ENCODE measurements around the gene KRTAP5-10.
"Not testable (repeated sequence)": the region's sequence is repeated elsewhere in the genome, so short reads cannot be mapped to it uniquely, and the experiment has no call there.

Gene KRTAP5-10, protein sequence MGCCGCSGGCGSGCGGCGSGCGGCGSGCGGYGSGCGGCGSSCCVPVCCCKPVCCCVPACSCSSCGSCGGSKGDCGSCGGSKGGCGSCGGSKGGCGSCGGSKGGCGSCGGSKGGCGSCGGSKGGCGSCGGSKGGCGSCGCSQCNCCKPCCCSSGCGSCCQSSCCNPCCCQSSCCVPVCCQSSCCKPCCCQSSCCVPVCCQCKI

DNA sequence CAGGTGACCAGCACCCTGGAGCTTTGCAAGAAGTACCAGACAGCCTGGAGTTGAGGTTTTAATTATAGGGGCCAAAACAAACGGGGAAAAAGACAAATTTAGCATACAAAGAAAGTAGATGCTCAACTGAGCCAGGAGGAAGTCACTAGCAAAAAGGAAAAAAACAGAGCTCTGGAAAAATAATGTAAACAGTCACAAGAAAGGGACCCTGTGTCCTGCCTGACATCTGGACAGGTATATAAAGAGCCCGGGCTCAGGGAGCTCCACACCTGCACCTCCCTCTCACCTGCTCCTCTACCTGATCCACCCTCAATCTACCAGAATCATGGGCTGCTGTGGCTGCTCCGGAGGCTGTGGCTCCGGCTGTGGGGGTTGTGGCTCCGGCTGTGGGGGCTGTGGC is at the start of gene KRTAP5-10:
Gene KRTAP5-10, plus strand, starts transcription at position 301 of the 400 bp plus-strand sequence. Its CDS starts 25 bp downstream, at position 326.
- no peak for DNase-seq (ENCODE audit: low spot score)

DNA sequence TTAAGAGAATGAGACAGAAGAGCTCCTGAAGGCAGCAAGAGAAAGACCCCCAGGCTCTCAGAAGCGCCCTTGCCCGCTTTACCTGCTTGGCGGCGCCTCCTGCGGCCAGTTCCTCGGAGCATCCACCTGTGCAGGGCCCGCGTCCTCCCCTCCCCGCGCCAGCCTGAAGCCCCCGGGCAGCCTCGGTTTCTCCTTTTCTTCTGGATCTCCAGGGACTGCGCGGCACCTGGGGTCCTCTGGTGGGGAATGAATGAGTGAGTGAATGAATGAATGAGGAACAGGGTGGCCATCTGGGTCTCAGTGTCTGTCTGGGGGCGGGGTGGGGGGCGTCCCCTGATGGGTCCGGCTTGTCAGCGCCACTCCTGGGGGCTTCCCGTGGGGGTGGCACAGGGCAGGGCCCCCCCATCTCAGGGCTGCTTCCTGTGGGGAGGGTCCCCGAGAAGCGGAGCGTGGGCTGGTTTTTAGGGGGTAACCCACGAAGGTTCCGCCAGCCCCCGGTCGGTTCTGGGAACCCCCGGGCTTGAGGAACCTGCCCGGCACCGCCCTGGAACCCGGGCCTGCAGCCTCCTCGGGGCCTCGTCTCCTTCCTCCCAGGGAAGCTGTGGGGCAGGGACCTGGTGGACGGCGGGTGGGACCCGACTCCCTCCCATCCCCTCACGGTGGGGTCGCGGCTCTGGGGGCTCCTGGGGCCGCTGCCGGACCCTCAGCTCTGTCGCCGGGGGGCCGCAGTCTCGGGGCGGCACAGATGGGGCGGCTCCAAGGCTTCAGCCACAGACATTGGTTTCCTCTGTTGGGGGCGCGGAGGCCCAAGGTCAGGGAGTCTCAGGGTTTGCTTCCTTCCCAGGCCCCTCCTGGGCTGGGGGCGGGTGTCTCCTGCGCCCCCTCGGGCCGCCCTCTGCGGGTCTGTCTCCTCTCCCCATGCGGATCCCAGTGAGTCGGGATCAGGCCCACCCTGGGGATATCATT is 46.6 kb upstream of the KRTAP5-10 start:
- no peak for DNase-seq (ENCODE audit: low spot score)

DNA sequence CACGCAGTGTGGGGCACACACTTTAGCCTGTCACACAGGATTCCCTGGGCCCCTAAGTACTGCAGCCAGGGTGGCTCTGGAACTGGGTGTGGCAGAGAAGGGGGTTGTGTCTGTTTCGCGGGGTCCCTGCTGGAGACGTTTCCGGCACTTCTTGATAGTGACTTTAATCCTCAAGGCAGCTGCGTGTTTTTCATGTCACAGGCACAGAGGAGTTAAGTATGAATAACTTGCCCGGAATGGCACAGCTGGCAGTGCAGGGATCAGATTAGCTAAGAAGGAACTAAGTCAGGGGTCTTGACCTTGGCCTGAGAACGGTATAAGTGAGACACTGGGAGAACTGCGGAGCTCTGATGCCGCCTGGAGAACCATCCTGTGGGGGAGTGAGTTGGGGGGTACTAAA is 45.8 kb upstream of the KRTAP5-10 start:
- DNase-seq (ENCODE audit: low spot score), result no peak

DNA sequence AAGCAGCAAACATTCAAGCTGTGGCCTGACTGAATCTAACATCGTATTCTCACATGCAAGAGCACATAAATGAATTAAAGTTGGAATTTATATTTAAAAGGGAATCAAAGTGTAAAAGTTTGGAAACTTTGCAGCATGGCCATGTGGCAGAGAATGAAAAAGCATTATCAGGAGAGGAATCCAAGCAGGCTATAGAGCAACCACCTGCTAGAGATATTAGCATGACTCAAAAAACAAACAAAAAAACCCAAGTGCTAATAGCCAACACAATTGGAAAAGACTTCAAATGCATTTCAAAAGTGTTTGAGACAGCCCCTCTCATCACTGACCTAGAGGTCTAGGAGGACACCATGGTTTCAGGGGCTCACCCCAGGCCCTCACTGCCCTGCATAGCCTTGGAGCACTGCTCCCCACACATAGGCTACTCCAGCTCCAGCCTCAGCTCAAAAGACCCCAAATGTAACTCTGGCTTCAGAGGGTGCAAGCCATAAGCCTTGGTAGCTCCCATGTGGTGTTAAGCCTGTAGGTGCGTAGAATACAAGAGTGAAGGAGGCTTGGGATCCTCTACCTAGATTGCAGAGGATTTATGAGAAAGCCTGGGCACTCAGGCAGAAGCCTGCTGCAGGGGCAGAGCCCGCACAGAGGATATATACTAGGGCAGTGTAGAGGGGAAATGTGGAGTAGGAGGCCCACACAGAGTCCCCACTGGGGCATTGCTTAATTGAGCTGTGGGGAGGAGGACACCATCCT is 40.0 kb upstream of the KRTAP5-10 start:
- no peak for DNase-seq (ENCODE audit: low spot score)

DNA sequence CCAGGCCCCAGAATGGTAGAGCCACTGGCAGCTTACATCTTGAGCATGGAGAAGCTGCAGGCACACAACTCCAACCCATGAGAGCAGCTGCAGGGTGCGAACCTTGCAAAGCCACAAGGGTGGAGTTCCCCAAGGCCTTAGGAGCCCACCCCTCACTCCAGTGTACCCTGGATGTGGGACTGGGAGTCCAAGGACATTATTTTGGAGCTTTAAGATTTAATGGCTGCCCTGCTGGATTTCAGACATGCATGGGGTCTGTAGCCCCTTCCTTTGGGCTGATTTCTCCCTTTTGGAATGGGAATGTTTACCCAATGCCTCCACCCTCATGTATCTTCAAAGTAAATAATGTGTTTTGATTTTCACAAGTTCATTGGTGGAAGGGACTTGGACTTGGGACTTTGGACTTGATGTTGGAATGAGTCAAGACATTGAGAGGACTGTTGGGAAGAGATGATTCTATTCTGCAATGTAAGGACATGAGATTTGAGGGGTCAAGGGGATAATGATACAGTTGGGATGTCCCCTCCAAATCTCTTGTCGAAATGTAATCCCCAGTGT is 39.3 kb upstream of the KRTAP5-10 start:
- no peak for DNase-seq (ENCODE audit: low spot score)

DNA sequence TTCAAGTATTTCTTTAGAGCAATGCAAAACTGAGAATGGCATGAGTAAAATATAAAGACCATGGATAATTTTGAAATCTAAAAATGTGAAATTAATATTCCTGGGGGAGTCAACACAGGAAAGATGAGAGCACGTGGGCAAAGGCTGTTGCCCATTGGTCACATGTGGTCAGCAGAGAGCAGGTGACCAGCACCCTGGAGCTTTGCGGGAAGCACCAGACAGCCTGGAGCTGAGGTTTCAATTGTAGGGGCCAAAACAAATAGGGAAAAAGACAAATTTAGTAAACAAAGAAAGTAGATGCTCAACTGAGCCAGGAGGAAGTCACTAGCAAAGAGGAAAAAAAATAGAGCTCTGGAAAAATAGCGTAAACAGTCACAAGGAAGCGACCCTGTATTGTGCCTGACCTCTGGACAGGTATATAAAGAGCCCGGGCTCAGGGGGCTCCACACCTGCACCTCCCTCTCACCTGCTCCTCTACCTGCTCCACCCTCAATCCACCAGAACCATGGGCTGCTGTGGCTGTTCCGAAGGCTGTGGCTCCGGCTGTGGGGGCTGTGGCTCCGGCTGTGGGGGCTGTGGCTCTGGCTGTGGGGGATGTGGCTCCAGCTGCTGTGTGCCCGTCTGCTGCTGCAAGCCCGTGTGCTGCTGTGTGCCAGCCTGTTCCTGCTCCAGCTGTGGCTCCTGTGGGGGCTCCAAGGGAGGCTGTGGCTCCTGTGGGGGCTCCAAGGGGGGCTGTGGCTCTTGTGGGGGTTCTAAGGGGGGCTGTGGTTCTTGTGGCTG is 38.4 kb upstream of the KRTAP5-10 start, which contains the start of gene KRTAP5-7:
Gene KRTAP5-7, plus strand, starts transcription at position 472 of the 780 bp plus-strand sequence. Its CDS starts 34 bp downstream, at position 506.
- not testable (repeated sequence) for DNase-seq (ENCODE audit: low spot score)

DNA sequence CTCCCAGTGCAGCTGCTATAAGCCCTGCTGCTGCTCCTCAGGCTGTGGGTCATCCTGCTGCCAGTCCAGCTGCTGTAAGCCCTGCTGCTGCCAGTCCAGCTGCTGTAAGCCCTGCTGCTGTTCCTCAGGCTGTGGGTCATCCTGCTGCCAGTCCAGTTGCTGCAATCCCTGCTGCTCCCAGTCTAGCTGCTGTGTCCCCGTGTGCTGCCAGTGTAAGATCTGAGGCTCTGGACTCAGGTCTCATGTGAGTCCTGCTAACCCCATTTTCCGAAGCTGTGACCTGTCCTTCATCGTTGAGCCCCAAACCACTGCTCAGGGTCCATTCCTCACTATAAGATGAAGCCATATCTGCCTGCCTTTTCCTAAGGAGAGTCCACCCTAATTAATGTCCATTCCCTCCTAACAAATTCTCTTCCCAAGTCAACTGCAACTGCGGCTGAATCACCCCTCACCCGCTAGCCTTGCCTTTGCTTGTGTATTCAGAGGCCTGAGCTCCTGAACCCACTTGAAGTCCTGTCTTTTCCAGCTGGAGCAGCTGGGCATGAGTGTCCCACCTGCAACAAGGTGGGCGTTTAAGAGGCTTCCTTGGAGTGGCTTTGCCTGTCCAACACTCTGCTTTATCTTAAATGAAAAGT is 37.7 kb upstream of the KRTAP5-10 start:
- no peak for DNase-seq (ENCODE audit: low spot score)

DNA sequence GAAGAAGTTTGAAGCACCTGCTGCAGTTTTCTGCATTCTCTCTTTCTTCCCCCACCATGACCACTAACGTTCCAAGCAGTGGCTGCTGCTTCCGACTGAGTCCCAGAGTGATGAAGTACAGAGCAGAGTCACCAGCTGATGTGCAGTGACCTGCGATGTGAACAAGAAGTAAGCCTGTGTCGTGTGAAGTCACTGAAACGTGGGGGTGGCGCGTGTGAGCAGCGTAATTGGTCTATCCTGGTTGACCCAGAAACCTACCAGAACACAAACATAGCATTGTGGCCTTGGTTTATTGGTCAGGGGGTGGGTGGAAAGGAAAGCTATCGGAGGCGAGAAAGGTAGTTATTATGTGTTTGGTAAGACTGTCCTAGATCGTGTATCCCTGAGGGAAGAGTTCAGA is 34.8 kb upstream of the KRTAP5-10 start:
- DNase-seq (ENCODE audit: low spot score), result no peak

DNA sequence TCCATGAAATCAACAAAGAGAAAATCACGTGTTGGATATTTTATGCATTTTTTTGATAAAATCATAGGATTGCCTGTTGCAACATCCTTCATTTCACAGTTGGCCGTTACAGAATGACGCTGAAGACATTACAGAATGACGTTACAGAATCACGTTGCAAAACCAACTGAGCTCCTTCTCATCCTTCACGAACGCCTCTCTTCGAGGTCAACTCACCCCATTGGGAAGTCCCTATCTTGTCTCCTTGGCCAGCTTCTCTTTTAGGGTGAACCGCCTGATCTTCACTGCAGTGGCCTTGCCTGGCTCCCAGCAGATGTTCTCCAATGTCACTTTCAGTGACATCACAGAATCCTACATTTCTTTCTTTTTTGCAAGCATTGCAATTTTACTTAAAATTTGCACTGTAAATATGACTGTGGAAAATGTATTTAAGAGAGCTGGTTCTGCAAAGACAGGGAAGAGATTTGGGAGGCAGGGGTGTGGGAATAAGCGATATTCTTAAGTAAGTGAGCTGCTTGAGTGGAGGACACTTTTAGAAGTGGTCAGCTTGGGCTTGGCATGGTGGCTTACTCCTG is 33.2 kb upstream of the KRTAP5-10 start:
- no peak for DNase-seq (ENCODE audit: low spot score)

DNA sequence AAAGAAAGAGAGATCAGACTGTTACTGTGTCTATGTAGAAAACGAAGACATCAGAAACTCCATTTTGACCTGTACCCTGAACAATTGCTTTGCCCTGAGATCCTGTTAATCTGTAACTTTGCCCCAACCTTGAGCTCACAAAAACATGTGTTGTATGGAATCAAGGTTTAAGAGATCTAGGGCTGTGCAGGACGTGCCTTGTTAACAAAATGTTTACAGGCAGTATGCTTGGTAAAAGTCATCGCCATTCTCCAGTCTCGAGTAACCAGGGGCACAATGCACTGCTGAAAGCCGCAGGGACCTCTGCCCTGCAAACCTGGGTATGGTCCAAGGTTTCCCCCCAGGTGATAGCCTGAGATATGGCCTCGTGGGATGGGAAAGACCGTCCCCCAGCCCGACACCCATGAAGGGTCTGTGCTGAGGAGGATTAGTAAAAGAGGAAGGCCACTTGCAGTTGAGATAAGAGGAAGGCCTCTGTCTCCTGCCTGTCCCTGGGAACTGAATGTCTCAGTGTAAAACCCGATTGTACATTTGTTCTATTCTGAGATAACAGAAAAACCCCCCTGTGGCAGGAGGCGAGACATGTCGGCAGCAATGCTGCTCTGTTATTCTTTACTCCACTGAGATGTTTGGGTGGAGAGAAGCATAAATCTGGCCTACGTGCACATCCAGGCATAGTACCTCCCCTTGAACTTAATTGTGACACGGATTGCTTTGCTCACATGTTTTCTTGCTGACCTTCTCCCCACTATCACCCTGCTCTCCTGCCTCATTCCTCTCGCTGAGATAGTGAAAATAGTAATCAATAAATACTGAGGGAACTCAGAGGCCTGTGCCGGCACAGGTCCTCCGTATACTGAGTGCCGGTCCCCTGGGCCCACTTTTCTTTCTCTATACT is 30.4 kb upstream of the KRTAP5-10 start:
- not testable (repeated sequence) for DNase-seq (ENCODE audit: low spot score)

DNA sequence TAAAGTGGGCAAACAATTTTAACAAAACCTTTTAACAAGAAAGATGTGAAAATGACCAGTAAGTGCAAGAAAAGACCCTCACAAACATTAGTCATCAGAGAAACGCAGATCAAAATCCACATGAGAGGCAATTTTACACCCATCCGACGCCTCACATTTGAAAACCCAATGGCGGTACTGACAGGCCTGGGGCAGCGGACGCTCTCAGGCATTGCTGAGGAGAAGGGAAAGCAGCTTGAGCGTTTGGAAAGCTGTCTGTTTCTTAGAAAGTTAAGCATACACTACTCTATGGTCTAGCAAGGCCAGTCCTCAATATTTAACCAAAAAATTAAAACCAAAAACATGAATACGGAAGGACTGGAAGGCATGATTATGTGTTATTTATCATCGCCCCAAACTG is 29.5 kb upstream of the KRTAP5-10 start:
- DNase-seq (ENCODE audit: low spot score), result no peak

DNA sequence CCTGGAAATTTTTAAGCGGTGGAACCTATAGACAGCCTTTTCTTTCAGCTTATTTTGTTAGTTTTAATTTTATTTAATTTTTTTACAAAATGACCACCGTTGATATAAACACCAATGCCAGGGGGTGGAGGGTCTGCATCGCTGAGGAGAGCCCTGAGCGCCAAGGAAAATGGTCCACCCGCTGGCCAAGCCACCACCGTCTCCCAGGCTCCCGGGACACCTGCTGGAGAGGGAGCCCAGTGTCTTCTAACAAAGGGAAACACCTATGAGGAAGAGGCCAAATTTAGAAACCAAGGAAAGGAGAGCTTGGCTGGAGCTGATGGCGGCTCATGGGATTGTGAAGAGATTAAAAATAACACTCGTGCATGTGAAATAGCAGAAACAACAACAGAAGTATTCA is 27.8 kb upstream of the KRTAP5-10 start:
- DNase-seq (ENCODE audit: low spot score), result no peak

DNA sequence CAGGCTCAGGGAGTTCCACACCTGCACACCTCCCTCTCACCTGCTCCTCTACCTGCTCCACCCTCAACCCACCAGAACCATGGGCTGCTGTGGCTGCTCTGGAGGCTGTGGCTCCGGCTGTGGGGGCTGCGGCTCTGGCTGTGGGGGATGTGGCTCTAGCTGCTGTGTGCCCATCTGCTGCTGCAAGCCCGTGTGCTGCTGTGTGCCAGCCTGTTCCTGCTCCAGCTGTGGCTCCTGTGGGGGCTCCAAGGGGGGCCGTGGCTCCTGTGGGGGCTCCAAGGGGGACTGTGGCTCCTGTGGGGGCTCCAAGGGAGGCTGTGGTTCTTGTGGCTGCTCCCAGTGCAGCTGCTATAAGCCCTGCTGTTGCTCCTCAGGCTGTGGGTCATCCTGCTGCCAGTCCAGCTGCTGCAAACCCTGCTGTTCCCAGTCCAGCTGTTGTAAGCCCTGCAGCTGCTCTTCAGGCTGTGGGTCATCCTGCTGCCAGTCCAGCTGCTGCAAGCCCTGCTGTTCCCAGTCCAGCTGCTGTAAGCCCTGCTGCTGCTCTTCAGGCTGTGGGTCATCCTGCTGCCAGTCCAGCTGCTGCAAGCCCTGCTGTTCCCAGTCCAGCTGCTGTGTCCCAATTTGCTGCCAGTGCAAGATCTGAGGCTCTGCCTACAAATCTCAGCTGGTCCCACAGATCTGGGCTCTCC is 27.2 kb upstream of the KRTAP5-10 start, which contains the start of gene KRTAP5-8:
Gene KRTAP5-8, plus strand, starts transcription at position 49 of the 689 bp plus-strand sequence. Its CDS starts 31 bp downstream, at position 80.
- DNase-seq (ENCODE audit: low spot score), result not testable (repeated sequence)

DNA sequence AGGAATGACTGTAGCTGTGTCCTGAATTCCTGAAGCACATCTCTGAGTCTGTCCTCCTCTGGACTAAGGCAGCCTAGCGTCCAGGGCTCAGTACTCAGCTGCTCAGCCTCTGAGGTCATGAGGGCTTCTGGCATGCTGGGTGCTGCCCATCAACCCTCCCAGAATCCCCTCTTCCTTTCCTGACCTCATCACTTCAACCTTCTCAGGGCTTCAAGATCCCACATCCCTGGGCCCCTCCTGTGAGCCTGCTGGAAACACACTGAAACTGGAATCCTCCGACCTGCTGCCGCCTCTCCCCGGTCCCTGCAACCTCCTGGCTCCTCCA is 26.7 kb upstream of the KRTAP5-10 start:
- no peak for DNase-seq (ENCODE audit: low spot score)

DNA sequence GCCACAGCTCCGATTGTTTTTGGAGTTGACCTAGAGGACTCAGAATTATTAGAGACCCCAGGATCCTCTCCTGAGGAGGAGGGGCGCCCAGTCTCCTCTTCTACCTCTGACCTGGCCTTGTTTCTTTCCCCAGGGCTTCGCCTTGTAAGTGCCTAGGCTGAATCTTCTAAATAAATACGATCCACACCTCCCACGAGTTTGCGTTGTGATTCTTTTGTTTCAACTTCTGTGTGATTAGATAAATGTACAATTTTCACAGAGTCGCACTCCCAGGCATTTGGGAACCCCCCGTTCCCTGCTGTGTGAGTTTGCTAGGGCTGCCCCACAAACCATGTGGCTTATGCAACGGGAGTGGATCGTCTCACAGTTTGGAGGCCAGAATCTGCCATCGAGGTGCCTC is 26.3 kb upstream of the KRTAP5-10 start:
- DNase-seq (ENCODE audit: low spot score), result no peak

DNA sequence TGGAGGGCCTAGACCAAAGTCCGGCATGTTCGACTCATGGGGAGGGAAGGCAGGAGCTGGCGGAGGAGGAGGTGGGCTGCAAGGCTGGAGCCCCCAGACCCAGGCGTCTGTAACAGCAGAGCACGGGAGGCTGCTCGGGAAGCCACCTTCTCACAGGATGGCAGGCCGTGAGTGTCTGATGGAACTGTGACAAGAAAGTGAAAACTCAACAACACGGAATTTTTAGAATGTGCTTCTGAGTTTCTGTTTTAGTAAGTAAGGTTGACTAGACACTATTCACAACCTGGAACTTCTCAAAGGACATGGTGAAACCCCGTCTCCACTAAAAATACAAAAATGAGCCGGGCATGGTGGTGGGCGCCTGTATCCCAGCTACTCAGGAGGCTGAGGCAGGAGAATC is 25.4 kb upstream of the KRTAP5-10 start:
- not testable (repeated sequence) for DNase-seq (ENCODE audit: low spot score)

DNA sequence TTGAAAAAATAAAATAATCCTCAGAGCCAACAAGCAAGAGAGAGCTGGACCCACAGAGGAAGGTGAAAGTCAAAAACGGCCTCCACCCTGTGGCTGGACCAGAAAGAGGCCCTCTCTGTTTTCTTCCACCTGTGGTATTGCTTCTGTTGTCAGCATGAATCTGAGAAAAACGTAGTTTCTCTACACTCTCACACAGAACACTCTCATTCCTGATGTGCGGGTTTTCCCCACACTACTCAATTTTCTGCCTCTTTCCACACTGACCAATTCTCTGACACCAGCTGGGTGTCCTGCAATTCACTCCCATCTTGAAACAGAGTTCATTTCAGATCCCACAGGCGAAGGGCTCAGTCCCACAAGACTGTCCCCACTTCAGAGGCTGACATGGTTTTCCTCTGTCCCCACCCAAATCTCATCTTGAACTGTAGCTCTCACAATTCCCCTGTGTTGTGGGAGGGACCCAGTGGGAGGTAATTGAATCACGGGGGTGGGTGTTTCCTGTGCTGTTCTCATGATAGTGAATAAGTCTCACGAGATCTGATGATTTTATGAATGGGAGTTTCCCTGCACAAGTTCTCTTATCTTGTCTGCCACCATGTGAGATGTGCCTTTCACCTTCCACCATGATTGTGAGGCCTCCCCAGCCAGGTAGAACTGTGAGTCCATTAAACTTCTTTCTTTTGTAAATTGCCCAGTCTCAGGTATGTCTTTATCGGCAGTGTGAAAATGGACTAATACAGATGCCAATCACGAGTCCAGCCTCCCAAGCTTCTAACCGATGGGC is 24.6 kb upstream of the KRTAP5-10 start:
- DNase-seq (ENCODE audit: low spot score), result not testable (repeated sequence)

DNA sequence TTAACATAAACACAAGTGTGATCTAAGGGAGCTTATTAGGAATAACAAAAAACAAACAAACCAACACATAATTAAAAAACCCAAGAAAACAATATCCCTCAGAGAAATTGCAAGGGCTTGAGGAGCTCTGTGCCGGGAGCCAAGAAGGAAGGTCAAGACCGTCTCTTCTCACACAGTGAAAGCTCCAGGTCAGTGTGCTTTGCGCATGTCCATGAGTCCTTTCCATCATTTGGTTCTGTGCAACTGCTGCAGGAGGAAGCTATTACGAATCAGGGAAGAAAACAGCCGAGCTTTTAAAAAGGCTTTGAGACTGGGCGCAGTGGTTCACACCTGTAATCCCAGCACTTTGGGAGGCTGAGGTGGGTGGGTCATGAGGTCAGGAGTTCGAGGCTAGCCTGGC is 23.0 kb upstream of the KRTAP5-10 start:
- no peak for DNase-seq (ENCODE audit: low spot score)
